Neuron (in vitro differentiated cells): ENCODE results near the gene SLC9A3.

Experiments used
- H2AFZ ChIP-seq: one replicate; pipeline ENCODE4 v1.6.1; 2013; ENCODE audit warnings: low read depth, mild to moderate bottlenecking, inconsistent platforms, low read length, moderate library complexity
- H3K27me3 ChIP-seq: one replicate; pipeline ENCODE4 v1.6.1; 2013; ENCODE audit warnings: low read length; ENCODE audit not compliant: insufficient read depth
- H3K36me3 ChIP-seq: one replicate; pipeline ENCODE4 v1.6.1; 2013; ENCODE audit warnings: low read length; ENCODE audit not compliant: insufficient read depth
- H3K4me1 ChIP-seq: one replicate; pipeline ENCODE4 v1.6.1; 2013; ENCODE audit warnings: low read length; ENCODE audit not compliant: insufficient read depth
- H3K4me3 ChIP-seq: 2 replicates; pipeline ENCODE4 v1.5.1; 2013; ENCODE audit warnings: mild to moderate bottlenecking, low read length, moderate library complexity
- H3K9me3 ChIP-seq: one replicate; pipeline ENCODE4 v1.6.1; 2013; ENCODE audit warnings: low read length

SLC9A3 gene

GRCh38 chr5:431001-431710 is 93.1 kb downstream of the SLC9A3 start:
- Histone ChIP-seq H3K27me3 (no peaks in the 10 kb centered on the region), H3K9me3 (peaks cover 6% of the 10 kb centered on the region), H2AFZ (no peak overlapping the region), H3K36me3 (no peaks in the 10 kb centered on the region), H3K4me1 (peaks cover 4% of the 10 kb centered on the region), H3K4me3 (no peak overlapping the region)

GRCh38 chr5:430214-430925 is 93.9 kb downstream of the SLC9A3 start:
- H3K36me3 ChIP-seq, result no peaks in the 10 kb centered on the region
- H3K27me3 ChIP-seq, result no peaks in the 10 kb centered on the region
- H2AFZ ChIP-seq, result no peak overlapping the region
- H3K4me3 ChIP-seq, result no peak overlapping the region
- peaks cover 4% of the 10 kb centered on the region for H3K4me1 ChIP-seq
- H3K9me3 ChIP-seq, result peaks cover 6% of the 10 kb centered on the region

GRCh38 chr5:429453-430188 is 94.6 kb downstream of the SLC9A3 start:
- Histone ChIP-seq H3K27me3 (no peaks in the 10 kb centered on the region), H2AFZ (no peak overlapping the region), H3K36me3 (no peaks in the 10 kb centered on the region), H3K9me3 (peaks cover 6% of the 10 kb centered on the region), H3K4me3 (no peak overlapping the region), H3K4me1 (peaks cover 5% of the 10 kb centered on the region)

- no peaks in the 10 kb centered on the region for H3K36me3 ChIP-seq
- H2AFZ ChIP-seq, result no peak overlapping the region
- H3K4me1 ChIP-seq, result peaks cover 6% of the 10 kb centered on the region
- H3K9me3 ChIP-seq, result peaks cover 6% of the 10 kb centered on the region
- no peak overlapping the region for H3K4me3 ChIP-seq
- H3K27me3 ChIP-seq, result no peaks in the 10 kb centered on the region
These were observed 95.3 kb downstream of the SLC9A3 start for GRCh38 chr5:428754-429452.

- peaks cover 6% of the 10 kb centered on the region for H3K9me3 ChIP-seq
- no peak overlapping the region for H3K4me3 ChIP-seq
- no peaks in the 10 kb centered on the region for H3K36me3 ChIP-seq
- no peaks in the 10 kb centered on the region for H3K27me3 ChIP-seq
- H3K4me1 ChIP-seq, result peaks cover 6% of the 10 kb centered on the region
- no peak overlapping the region for H2AFZ ChIP-seq
These were observed 96.0 kb downstream of the SLC9A3 start for GRCh38 chr5:428219-428618.

GRCh38 chr5:427415-428087 is 96.7 kb downstream of the SLC9A3 start:
- H3K27me3 ChIP-seq, result no peaks in the 10 kb centered on the region
- H3K4me1 ChIP-seq, result peaks cover 6% of the 10 kb centered on the region
- H3K4me3 ChIP-seq, result no peak overlapping the region
- H2AFZ ChIP-seq, result no peak overlapping the region
- H3K9me3 ChIP-seq, result peaks cover 6% of the 10 kb centered on the region
- no peaks in the 10 kb centered on the region for H3K36me3 ChIP-seq

GRCh38 chr5:426392-426976 is 97.8 kb downstream of the SLC9A3 start:
- Histone ChIP-seq H3K4me3 (no peak overlapping the region), H2AFZ (no peak overlapping the region), H3K9me3 (peaks cover 6% of the 10 kb centered on the region), H3K36me3 (no peaks in the 10 kb centered on the region), H3K4me1 (peaks cover 6% of the 10 kb centered on the region), H3K27me3 (no peaks in the 10 kb centered on the region)

- no peaks in the 10 kb centered on the region for H3K36me3 ChIP-seq
- H2AFZ ChIP-seq, result no peak overlapping the region
- peaks cover 6% of the 10 kb centered on the region for H3K4me1 ChIP-seq
- peaks cover 6% of the 10 kb centered on the region for H3K9me3 ChIP-seq
- no peaks in the 10 kb centered on the region for H3K27me3 ChIP-seq
- H3K4me3 ChIP-seq, result no peak overlapping the region
These were observed 98.5 kb downstream of the SLC9A3 start for GRCh38 chr5:425714-426113.

GRCh38 chr5:424301-425110 is 99.7 kb downstream of the SLC9A3 start:
- Histone ChIP-seq H3K36me3 (no peaks in the 10 kb centered on the region), H3K4me3 (no peak overlapping the region), H3K9me3 (peaks cover 6% of the 10 kb centered on the region), H3K4me1 (peaks cover 3% of the 10 kb centered on the region), H2AFZ (no peak overlapping the region), H3K27me3 (no peaks in the 10 kb centered on the region)

GRCh38 chr5:423626-424261 is 100.5 kb downstream of the SLC9A3 start:
- Histone ChIP-seq H3K27me3 (no peaks in the 10 kb centered on the region), H2AFZ (no peak overlapping the region), H3K9me3 (peaks cover 4% of the 10 kb centered on the region), H3K36me3 (no peaks in the 10 kb centered on the region), H3K4me3 (no peak overlapping the region), H3K4me1 (peaks cover 3% of the 10 kb centered on the region)

GRCh38 chr5:423233-423565 is 101.0 kb downstream of the SLC9A3 start:
- H3K36me3 ChIP-seq, result no peaks in the 10 kb centered on the region
- peaks cover 3% of the 10 kb centered on the region for H3K4me1 ChIP-seq
- no peak overlapping the region for H2AFZ ChIP-seq
- peaks cover 2% of the 10 kb centered on the region for H3K9me3 ChIP-seq
- no peak overlapping the region for H3K4me3 ChIP-seq
- no peaks in the 10 kb centered on the region for H3K27me3 ChIP-seq
